ENCODE results near the gene RNF115. TPM values are rescaled to one million over a fixed set of nuclear protein-coding genes. Genes with fewer than 3 reads are reported as not detected.

The RNF115 gene
- polyA plus RNA-seq, 3 donors: 3.5 to 5.4 (median 5.2) TPM

- H3K9me3 ChIP-seq (replicated peaks in 1 of 2; ENCODE audit: control insufficient read depth in 1 of 2, insufficient read depth in 1 of 2, low read length in 2 of 2): peaks cover 13 to 18% of the 10 kb centered on the region in 2 donors
- Mint-ChIP-seq H3K4me1 (no peaks in the 10 kb centered on the region), H3K36me3 (peaks cover 69 to 79% of the 10 kb centered on the region in 2 donors), H3K9me3 (peaks cover 18 to 24% (median 21%) of the 10 kb centered on the region in 7 donors), H3K27me3 (ENCODE audit: low read depth in 3 of 3) (peaks cover 0 to 2% (median 1%) of the 10 kb centered on the region in 3 donors), H3K4me3 (no peak overlapping the region), H3K27ac (no peak overlapping the region)
- no peaks in the 10 kb centered on the region for H3K27me3 ChIP-seq (ENCODE audit: control insufficient read depth in 2 of 2, insufficient read depth in 2 of 2, low read length in 2 of 2)
- no peaks in the 10 kb centered on the region for H4K20me1 ChIP-seq (ENCODE audit: insufficient read depth, low read length)
- H3K79me2 ChIP-seq (ENCODE audit: insufficient read depth, low read length): no peaks in the 10 kb centered on the region
- H3K9ac ChIP-seq (ENCODE audit: insufficient read depth, low read length, poor library complexity, severe bottlenecking): no peak overlapping the region
- no peaks in the 10 kb centered on the region for H3K4me1 ChIP-seq (ENCODE audit: control insufficient read depth in 1 of 2, insufficient read depth in 2 of 2, low read length in 2 of 2)
- WGBS (ENCODE audit: insufficient coverage): 100% methylated on average over 1 of the region's 1 CpG
- peaks cover 24 to 79% of the 10 kb centered on the region in 2 donors for H3K36me3 ChIP-seq (replicated peaks in 1 of 2; ENCODE audit: control insufficient read depth in 1 of 2, insufficient read depth in 2 of 2, low read length in 2 of 2)
- no peak for TF ChIP-seq CTCF (IDR thresholded peaks at IDR 0.05)
- intact Hi-C loops (cut with micrococcal nuclease): no loop called here
- H2AFZ ChIP-seq (ENCODE audit: insufficient read depth, low read depth, low read length, poor library complexity, severe bottlenecking): no peak overlapping the region
- no peak overlapping the region for H3K4me3 ChIP-seq (replicated peaks in 1 of 3; ENCODE audit: low read depth in 2 of 3, low read length in 3 of 3)
- no peak overlapping the region for H3K4me2 ChIP-seq (replicated peaks; ENCODE audit: extremely low read depth, low read length, poor library complexity, severe bottlenecking)
- no peak overlapping the region for H3K27ac ChIP-seq (ENCODE audit: low read depth in 1 of 2, low read length in 2 of 2)
- no peak for DNase-seq
These were observed 65.3 kb downstream of the RNF115 start for GRCh38 chr1:145758575-145758974.

GRCh38 chr1:145758116-145758515 is 65.8 kb downstream of the RNF115 start:
- WGBS (ENCODE audit: insufficient coverage): no CpG with 5 or more reads among the region's 1 CpG
- intact Hi-C loops (cut with micrococcal nuclease): no loop called here
- H3K27ac Mint-ChIP-seq: no peak overlapping the region

More at GRCh38 chr1:145758116-145758515, 65.8 kb downstream of the RNF115 start:
- H3K27me3 Mint-ChIP-seq (ENCODE audit: low read depth in 3 of 3): peaks cover 0 to 2% (median 1%) of the 10 kb centered on the region in 3 donors
- Histone ChIP-seq H3K4me3 (replicated peaks in 1 of 3; ENCODE audit: low read depth in 2 of 3, low read length in 3 of 3) (no peak overlapping the region), H3K27ac (ENCODE audit: low read depth in 1 of 2, low read length in 2 of 2) (no peak overlapping the region), H3K4me1 (ENCODE audit: control insufficient read depth in 1 of 2, insufficient read depth in 2 of 2, low read length in 2 of 2) (no peaks in the 10 kb centered on the region), H3K79me2 (ENCODE audit: insufficient read depth, low read length) (no peaks in the 10 kb centered on the region), H3K27me3 (ENCODE audit: control insufficient read depth in 2 of 2, insufficient read depth in 2 of 2, low read length in 2 of 2) (no peaks in the 10 kb centered on the region), H3K9ac (ENCODE audit: insufficient read depth, low read length, poor library complexity, severe bottlenecking) (no peak overlapping the region), H4K20me1 (ENCODE audit: insufficient read depth, low read length) (no peaks in the 10 kb centered on the region), H3K9me3 (replicated peaks in 1 of 2; ENCODE audit: control insufficient read depth in 1 of 2, insufficient read depth in 1 of 2, low read length in 2 of 2) (peaks cover 13 to 18% of the 10 kb centered on the region in 2 donors), H2AFZ (ENCODE audit: insufficient read depth, low read depth, low read length, poor library complexity, severe bottlenecking) (no peak overlapping the region), H3K4me2 (replicated peaks; ENCODE audit: extremely low read depth, low read length, poor library complexity, severe bottlenecking) (no peak overlapping the region), H3K36me3 (replicated peaks in 1 of 2; ENCODE audit: control insufficient read depth in 1 of 2, insufficient read depth in 2 of 2, low read length in 2 of 2) (peaks cover 24 to 77% of the 10 kb centered on the region in 2 donors)
- H3K4me1 Mint-ChIP-seq: no peaks in the 10 kb centered on the region
- peaks cover 16 to 22% (median 19%) of the 10 kb centered on the region in 7 donors for H3K9me3 Mint-ChIP-seq
- no peak overlapping the region for H3K4me3 Mint-ChIP-seq
- DNase-seq: no peak
- H3K36me3 Mint-ChIP-seq: peaks cover 71 to 79% of the 10 kb centered on the region in 2 donors
- no peak for TF ChIP-seq CTCF (IDR thresholded peaks at IDR 0.05)
